ENCODE measurements around the gene KLHL22.
"Not testable (repeated sequence)": the region's sequence is repeated elsewhere in the genome, so short reads cannot be mapped to it uniquely, and the experiment has no call there.

Gene KLHL22

GRCh38 chr22:20396639-20397038 lies 99.0 kb downstream of the KLHL22 start:
- DNase-seq = no peak

GRCh38 chr22:20395907-20396287 lies 99.7 kb downstream of the KLHL22 start:
- no peak for DNase-seq

- DNase-seq = no peak
Measured at GRCh38 chr22:20395181-20395906, 100.3 kb downstream of the KLHL22 start.

DNA sequence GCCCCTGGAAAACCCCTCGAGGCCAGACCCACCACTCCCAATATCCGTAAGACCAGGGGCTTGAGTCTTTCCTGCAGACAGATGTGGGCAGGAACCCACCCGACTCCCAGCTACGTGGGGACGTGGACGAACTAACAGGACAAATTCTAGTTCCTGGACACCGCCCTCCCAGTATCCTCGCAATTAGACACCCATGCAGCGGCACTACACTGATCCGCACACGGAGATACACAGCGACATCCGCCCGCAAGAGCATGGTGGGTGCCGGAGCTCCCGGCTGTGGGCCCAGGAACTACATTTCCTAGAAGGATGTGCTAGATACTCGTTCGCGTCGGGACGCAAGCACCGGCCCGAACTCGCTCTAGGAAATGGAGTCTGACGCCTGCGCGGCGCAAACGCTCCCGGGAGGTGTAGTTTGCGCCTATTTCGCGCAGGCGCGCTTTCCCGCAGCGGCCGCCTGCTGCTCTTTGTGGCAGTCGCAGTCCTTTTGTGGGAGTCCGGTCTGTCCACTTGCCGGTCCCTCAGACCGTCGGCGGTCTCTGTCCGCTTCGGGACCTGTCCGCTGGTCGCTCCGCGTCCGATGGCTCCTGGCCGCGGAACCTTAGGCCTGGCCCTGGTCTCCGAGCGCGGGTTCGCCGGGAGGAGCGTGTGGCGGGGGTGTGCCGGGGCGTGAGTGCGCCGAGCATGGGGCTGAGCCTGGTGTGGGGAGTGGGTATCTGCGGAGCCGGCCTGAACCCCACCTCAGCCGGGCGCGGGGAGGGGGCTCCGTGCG lies 101.7 kb downstream of the KLHL22 start, which contains the start of gene ZNF74:
TSS of gene ZNF74 (plus strand) at position 447 of the 772 bp plus-strand sequence. CDS start 478 bp downstream, outside the sequence.
- peak; percentile 85 to 88 for DNase-seq

DNA sequence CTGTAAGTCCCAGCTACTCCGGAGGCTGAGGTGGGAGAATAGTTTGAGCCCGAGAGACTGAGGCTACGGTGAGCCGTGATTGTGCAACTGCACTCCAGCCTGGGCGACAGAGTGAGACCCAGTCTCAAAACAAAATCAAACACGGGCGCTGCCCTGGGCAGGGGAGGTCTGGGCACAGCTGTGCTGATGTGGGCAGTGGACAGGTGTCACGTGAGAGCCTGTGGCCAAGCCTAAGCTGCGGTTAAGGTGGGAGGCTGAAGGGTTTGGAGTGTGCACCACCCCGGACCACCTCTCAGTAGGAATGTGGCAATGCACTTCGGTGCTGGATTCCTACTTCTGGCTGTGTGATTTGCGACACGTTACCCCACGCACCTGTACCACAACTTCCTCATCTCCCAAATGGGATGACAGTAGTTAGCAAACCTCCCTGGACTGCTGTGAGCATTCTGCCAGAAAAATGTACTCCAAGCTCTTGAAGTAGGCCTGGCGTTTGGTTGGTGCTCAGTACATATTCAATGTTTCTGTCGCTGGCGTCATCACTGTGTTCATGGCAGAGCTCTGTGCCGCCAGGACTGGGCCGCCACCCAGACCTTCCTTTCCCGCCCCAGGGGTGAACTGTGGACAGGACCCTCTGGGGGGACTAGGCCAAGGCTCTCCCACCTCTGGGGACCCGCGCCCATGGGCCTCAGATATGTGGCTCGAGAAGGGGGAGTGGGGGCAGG lies 102.5 kb downstream of the KLHL22 start:
- DNase-seq = no peak

- not testable (repeated sequence) for DNase-seq
Measured at GRCh38 chr22:20392365-20392881, 103.2 kb downstream of the KLHL22 start.
